Activated T-cell treated with anti-CD3 and anti-CD28 coated beads, Interleukin-2, amount 50 U/mL, for 4 hours (primary cell): ENCODE results near the gene ZBTB18. TPM values are rescaled to one million over a fixed set of nuclear protein-coding genes. Genes with fewer than 3 reads are reported as not detected.

Source experiments
- ATAC-seq, 2 donors: fragments of 200-7000 bp; cut with Tn5 transposase; one replicate each; pipeline ENCODE4 v1.10.0; 2021
- DNase-seq: peaks from one replicate; pipeline ENCODE4 v3.0.0-alpha.2; 2020
- H3K27me3 Mint-ChIP-seq: one replicate; pipeline ENCODE4 v1.8.0; 2021; ENCODE audit warnings: low read depth, mixed read lengths
- H3K36me3 Mint-ChIP-seq: one replicate; pipeline ENCODE4 v1.8.0; 2022; ENCODE audit warnings: mixed read lengths; ENCODE audit not compliant: insufficient read depth
- H3K4me1 Mint-ChIP-seq: one replicate; pipeline ENCODE4 v1.8.0; 2021; ENCODE audit warnings: low read depth, mixed read lengths
- H3K4me3 Mint-ChIP-seq: one replicate; pipeline ENCODE4 v1.8.0; 2021; ENCODE audit warnings: mild to moderate bottlenecking, moderate library complexity, mixed read lengths
- H3K9me3 Mint-ChIP-seq: one replicate; pipeline ENCODE4 v1.8.0; 2021; ENCODE audit warnings: mixed read lengths
- total RNA-seq, 3 donors: library from RNA; stranded (reverse); gene quantifications; one replicate each; pipeline ENCODE4 v1.2.1, GENCODE V29; 2021

Gene ZBTB18
- total RNA-seq, 3 donors from 2014 or later: 4.9 to 6.5 (median 5.2) TPM

GRCh38 chr1:244096066-244096610 lies 45.1 kb downstream of the ZBTB18 start:
- no peaks in the 10 kb centered on the region for H3K9me3 Mint-ChIP-seq
- no peaks in the 10 kb centered on the region for H3K36me3 Mint-ChIP-seq
- DNase-seq (no peak), ATAC-seq (no peak)
- H3K27me3 Mint-ChIP-seq: peaks cover 11% of the 10 kb centered on the region
- H3K4me1 Mint-ChIP-seq: peaks cover 15% of the 10 kb centered on the region
- H3K4me3 Mint-ChIP-seq: no peak overlapping the region

DNA sequence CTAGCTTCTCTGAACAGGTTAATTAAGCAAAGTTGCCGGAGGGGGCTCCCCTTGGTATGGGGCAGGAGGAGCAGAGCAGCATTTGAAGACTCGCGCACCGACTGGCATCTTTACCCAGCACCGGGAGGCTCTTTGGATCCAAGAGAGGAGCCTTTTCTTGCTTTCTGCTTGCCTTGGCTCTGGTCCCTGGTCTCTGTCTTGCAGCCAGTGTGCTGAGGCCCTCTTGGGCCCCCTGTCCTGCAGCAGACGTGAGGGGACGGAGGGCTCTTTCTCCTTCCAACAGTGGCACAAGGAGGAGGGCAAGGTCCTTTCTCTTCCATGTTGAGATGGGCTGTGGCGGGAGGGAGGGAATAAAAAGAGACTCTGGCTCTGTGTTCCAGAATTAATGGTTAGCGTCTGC lies 45.6 kb downstream of the ZBTB18 start:
- DNase-seq: no peak
- H3K4me3 Mint-ChIP-seq: no peak overlapping the region
- peaks cover 15% of the 10 kb centered on the region for H3K4me1 Mint-ChIP-seq
- H3K27me3 Mint-ChIP-seq: peaks cover 15% of the 10 kb centered on the region
- H3K36me3 Mint-ChIP-seq: no peaks in the 10 kb centered on the region
- ATAC-seq: no peak
- H3K9me3 Mint-ChIP-seq: no peaks in the 10 kb centered on the region

GRCh38 chr1:244097523-244098405 lies 46.7 kb downstream of the ZBTB18 start:
- Mint-ChIP-seq H3K4me1 (peaks cover 15% of the 10 kb centered on the region), H3K4me3 (no peak overlapping the region), H3K27me3 (peaks cover 19% of the 10 kb centered on the region), H3K36me3 (no peaks in the 10 kb centered on the region), H3K9me3 (no peaks in the 10 kb centered on the region)
- DNase-seq (no peak), ATAC-seq (no peak)

DNA sequence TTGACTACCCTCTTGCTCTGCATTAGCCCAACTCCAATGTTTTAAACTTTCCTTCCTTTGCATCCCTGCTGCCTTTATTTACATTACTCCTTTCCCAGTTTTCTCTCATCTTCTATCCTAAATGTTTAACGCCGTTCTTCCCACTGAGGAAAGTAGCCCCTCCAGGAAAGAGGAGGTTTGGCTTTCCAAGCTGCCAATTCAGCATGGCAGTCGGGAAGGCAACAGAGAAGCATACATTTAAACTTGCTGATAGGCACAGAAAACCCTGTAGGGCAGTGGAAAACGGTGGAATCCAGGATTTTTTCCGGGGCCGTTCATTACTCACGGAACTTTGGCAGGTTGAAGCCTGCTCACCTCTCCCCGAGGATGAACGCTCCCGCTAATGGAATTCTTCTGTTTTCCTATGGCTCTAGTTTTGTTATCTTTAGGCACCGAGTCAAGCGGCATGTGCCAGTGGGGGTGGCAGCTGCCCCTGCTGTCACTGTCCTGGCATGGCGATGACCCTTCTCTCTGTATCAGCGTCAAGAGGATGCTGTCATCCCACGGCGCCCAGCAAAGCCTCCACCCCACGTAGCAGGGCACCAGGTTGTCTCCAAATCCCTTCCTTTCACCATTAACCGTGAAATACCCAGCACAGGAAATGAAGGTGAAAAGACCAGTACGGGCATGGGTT lies 48.3 kb downstream of the ZBTB18 start:
- Mint-ChIP-seq H3K4me3 (no peak overlapping the region), H3K27me3 (peaks cover 21% of the 10 kb centered on the region), H3K9me3 (no peaks in the 10 kb centered on the region), H3K36me3 (no peaks in the 10 kb centered on the region), H3K4me1 (peaks cover 15% of the 10 kb centered on the region)
- DNase-seq (no peak), ATAC-seq (no peak)

DNA sequence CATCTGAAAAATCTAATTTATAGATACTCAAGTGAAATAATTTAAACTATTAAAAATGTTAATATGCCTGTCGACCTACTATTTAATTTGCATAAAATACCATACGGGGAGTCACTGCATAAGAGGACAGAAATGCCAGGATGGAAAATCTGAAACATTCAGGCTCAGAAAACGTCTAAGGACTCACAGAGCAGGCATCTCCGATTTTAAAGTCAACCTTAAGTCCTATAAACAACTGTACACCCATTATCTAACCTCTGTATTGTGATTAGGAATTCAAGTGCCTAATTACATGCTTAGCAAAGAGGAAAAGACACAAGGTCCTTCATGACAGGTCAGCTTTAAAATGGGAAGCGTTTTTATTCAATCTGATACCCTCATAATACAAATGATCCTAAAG lies 49.2 kb downstream of the ZBTB18 start:
- no peaks in the 10 kb centered on the region for H3K9me3 Mint-ChIP-seq
- peaks cover 26% of the 10 kb centered on the region for H3K27me3 Mint-ChIP-seq
- no peak for ATAC-seq
- no peak for DNase-seq
- no peak overlapping the region for H3K4me3 Mint-ChIP-seq
- no peaks in the 10 kb centered on the region for H3K36me3 Mint-ChIP-seq
- peaks cover 15% of the 10 kb centered on the region for H3K4me1 Mint-ChIP-seq

- no peaks in the 10 kb centered on the region for H3K36me3 Mint-ChIP-seq
- ATAC-seq (peak in 1 of 2 donors; percentile 48), DNase-seq (no peak)
- H3K9me3 Mint-ChIP-seq: no peaks in the 10 kb centered on the region
- peaks cover 15% of the 10 kb centered on the region for H3K4me1 Mint-ChIP-seq
- peak overlapping the region; percentile 7 for H3K4me3 Mint-ChIP-seq
- peaks cover 27% of the 10 kb centered on the region for H3K27me3 Mint-ChIP-seq
Observed at GRCh38 chr1:244100704-244101453, 49.8 kb downstream of the ZBTB18 start.

GRCh38 chr1:244102046-244102445 lies 51.0 kb downstream of the ZBTB18 start:
- no peak for DNase-seq
- peaks cover 15% of the 10 kb centered on the region for H3K4me1 Mint-ChIP-seq
- peaks cover 32% of the 10 kb centered on the region for H3K27me3 Mint-ChIP-seq
- H3K4me3 Mint-ChIP-seq: no peak overlapping the region
- no peaks in the 10 kb centered on the region for H3K36me3 Mint-ChIP-seq
- no peaks in the 10 kb centered on the region for H3K9me3 Mint-ChIP-seq
- no peak for ATAC-seq

GRCh38 chr1:244102468-244102867 lies 51.4 kb downstream of the ZBTB18 start:
- Mint-ChIP-seq H3K9me3 (no peaks in the 10 kb centered on the region), H3K36me3 (no peaks in the 10 kb centered on the region), H3K4me3 (no peak overlapping the region), H3K27me3 (peaks cover 32% of the 10 kb centered on the region), H3K4me1 (peaks cover 14% of the 10 kb centered on the region)
- ATAC-seq (no peak), DNase-seq (no peak)

DNA sequence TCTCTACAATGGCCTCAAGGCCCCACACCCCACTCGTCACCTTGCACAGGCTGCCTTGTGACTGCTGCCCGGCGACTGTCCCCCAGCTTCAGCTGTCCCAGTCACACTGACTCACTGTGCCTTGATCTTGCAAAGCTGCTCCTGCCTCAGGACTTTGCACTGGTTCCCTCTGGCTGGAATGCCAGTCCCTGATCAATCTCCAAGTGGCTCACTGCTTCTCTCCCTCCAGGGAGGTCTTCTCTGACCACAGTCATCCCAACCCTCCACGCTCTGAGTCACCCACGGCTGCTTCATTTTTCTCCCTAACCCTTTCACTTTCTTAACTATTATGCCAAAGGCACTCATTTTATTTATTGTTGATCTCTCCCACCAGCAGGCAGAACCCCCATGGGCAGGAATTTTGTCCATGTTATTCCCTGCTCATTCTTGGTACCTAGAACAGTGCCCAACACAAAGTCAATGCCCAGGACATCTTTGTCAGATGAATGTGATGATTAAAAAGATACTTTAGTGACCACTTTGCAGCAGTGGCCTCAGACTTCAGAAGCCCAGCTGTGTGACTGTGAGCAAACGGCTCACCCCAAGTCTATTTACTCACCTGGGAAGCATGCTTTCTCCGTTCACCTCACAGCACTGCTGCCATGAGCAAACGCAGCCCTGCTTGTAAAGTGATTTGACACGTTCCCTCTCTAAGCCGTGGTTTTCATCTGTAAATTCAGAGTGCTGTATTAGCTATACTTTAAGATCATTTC lies 53.4 kb downstream of the ZBTB18 start:
- Mint-ChIP-seq H3K27me3 (peaks cover 28% of the 10 kb centered on the region), H3K4me1 (peaks cover 10% of the 10 kb centered on the region), H3K9me3 (no peaks in the 10 kb centered on the region), H3K4me3 (no peak overlapping the region), H3K36me3 (no peaks in the 10 kb centered on the region)
- ATAC-seq (no peak), DNase-seq (no peak)

- peaks cover 23% of the 10 kb centered on the region for H3K27me3 Mint-ChIP-seq
- no peaks in the 10 kb centered on the region for H3K36me3 Mint-ChIP-seq
- no peak overlapping the region for H3K4me3 Mint-ChIP-seq
- ATAC-seq (no peak), DNase-seq (no peak)
- no peaks in the 10 kb centered on the region for H3K4me1 Mint-ChIP-seq
- H3K9me3 Mint-ChIP-seq: no peaks in the 10 kb centered on the region
Observed at GRCh38 chr1:244106176-244106575, 55.1 kb downstream of the ZBTB18 start.

Other genes starting within 250 kb of the ZBTB18 start
- gene AKT3, start 201.0 kb upstream of the ZBTB18 start, total RNA-seq: 10 to 100 TPM; 17.9 to 19.1 (median 18.3) TPM